CD4-positive, alpha-beta T cell treated with Interleukin-4 for 1 hour (primary cell): ENCODE data around the gene MRPS18A.

ENCODE experiments used
- DNase-seq, 2 donors: peaks; one replicate each; pipeline ENCODE4 v3.0.0-alpha.2; 2020 to 2022

MRPS18A gene

GRCh38 chr6:43695967-43696291, 8.3 kb upstream of the MRPS18A start:
- no peak for DNase-seq

GRCh38 chr6:43695215-43695966, 7.8 kb upstream of the MRPS18A start:
- DNase-seq, result no peak

DNA sequence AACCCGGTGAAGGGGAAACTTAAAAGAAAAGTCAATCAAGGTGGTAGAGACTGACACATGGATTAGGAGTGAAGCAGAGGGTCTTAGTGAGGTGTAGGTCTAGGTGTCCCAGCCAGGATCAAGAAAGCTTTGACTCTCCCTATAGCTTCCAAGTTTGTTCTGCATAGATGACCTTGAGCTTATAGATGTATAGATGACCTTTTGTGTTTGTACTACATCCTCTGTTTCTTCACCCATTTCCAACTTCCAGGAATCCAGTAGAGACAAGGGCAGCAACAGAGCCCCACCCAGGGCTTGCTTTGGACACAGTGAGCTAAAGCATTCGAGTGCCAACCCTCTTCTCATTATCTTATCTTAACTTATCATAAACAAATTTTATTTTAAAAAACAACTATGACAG, 1.8 kb upstream of the MRPS18A start:
- no peak for DNase-seq

GRCh38 chr6:43687079-43687436, 533 bp downstream of the MRPS18A start:
- no peak for DNase-seq

DNA sequence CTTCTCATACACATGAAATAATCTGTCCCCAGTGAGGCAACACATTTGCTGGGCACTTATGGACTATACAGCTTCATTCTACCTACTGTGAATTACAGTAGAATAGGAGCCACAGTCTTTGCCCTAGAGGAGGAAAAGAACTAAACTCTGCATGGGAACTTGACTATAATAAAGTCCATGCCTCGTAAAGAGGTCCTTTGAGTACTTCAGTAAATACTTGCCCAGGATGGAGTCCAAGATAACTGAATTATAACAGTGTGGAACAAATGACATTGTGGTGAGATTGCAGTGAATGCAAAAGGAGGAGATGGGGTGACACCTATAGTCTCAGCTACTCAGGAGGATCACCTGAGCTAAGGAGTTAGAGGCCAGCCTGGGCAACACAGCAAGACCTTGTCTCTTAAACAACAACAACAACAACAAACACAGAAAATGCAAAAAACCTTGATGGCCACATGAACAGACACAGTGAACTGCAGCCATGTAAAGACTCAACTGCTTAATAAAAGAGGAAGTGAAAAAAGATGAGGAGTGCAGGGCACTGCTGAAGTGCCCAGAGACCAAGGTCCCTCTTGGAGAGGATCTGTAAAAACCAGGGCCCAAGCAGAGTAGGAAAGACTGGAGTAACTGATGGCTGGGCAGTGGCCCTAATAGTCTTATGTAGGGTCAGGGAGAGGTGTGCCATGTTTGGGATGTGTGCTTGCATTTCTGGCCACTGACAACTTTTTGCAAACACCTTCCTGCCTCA, 3.7 kb downstream of the MRPS18A start:
- no peak for DNase-seq

DNA sequence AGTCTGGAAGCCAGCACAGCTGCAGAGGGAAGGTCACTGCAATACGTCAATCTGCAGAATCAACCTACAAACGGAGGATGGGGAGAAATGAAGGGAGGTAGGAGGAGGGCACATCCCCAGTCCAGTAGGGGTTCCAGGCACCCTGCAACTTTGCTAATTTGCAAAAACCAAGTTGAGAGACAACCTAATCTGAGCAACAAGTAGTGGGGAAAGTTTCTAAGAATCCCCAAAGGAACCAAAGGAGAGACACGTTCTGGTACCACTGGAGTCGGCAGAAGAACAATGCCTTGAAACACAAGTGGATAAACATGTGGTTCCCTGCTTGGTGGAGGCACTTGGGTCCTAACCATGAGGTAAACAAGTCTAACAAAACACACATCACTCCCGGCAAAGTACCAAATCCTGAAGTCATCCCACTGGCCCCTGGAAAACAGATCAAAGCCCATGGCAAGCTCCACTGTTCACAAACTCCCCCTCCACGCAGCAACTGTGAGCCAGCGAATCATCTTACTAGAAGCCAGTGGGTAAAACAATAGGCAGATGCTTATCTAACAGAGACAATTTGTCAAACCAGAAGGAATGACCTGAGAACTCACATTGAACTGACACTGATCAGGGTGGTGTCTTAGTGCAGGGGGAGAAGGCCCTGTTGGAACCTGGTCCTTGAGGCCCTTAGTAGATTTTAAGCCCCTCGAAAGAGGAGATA, 4.7 kb downstream of the MRPS18A start:
- no peak for DNase-seq

- no peak for DNase-seq
These were observed 6.3 kb downstream of the MRPS18A start for GRCh38 chr6:43681303-43681702.

DNA sequence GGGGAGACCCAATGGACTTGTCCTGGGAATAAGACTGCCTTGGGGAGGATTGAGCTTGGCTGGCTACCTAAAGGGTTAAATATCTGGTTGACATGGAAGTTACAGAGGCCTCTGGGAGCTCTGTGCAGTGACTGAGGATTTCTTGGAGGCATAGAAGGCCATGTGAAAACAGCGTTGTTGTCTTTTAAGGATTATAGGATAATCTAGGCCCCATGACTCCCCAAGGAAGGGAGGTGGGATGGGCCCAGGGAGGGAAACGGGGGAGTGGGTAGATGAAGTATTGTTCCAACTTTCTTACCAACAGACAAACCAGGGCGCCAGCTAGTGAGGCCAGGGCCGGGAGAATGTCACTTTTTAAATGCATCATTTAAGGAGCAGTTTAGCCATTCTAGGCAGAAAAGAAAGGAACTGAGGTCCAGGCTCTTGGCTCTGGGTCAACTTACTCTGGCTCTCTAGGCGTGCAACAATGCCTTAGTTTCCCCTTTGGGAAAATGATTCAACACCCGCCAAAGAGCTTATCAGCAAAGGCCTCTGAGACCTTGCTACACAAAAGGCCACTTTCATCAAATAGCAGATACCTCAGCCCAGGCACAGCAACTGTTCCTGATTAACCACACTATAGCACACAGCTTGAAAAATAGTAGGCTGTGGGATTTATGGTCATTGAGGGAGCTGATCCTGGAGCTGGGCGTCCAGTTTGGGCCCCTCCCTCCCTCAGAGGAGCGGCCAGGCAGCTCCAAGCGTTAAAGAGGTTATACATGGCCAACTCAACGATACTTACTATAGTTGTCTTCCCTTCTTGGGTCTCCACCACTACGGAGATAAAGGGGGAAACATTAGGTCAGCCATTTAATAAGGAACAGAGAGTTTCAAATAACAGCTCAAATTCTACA, 7.0 kb downstream of the MRPS18A start:
- DNase-seq, result no peak

DNA sequence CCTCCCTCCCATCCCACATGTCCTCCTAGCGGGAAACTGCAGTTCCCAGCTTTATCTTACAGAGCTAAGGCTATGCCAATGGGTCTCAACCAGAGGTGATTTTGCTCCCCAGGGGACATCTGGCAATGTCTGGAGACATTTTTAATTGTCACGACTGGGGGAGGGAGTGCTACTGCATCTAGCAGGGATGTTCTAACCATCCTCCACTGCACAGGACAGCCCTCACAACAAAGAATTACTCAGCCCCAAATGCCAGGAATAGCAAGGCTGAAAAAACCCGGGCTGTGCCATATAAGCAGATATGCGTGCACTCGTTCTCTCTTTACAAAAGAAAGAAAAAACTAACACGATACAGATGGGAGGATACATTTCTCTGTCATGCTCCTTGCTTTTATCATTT, 8.5 kb downstream of the MRPS18A start:
- DNase-seq, result no peak

DNA sequence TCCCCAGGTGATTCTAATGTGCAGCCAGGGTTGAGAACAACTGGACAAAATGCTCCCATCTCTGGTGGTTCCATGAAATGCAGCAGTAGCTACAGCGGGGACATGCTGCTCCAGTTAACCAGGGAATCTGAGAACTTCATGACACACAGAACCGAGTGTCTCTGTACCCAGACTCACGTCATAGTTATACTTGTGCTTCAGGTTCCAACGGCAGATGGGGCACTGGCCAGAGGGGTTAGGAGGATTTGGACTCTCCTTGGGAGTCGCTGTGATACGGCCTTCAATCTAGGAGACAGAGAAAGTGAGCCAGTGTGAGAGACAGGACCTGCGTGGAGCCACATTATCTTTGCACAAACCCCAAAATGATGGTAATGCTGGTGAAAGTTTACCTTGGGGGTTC, 9.2 kb downstream of the MRPS18A start:
- DNase-seq, result no peak

GRCh38 chr6:43677759-43678158, 9.8 kb downstream of the MRPS18A start:
- DNase-seq, result no peak

DNA sequence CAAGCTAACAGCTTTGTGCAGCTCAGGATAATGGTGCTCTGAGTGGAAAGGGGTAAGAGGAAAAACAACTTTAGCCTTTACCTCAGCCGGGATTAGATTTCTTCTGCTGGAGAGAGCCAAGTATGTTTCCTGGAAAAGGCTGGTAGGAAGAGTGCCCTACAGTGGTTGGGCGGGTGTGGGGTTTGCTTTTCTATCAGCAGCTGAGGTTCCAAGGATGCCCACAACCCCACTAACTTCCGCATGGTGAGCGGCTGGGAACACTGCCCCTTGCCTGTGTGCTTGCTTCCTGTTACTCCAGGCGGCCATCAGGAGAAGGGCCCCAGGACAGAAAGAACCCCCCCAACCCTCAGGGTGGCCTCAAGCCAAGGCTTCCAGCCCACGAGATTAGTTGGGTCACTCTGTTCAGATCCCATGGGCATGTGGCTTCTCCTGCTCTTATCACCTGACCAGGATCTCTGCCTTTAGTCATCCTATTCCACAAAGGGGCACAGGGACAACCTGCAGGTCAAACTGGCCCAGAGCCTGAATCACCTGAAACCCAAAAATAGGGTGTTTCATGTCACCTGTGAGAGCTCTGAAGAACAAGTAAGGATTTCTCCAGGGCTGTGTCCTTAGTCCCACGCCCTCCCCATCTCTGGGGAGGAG, 10.5 kb downstream of the MRPS18A start:
- DNase-seq, result no peak

DNA sequence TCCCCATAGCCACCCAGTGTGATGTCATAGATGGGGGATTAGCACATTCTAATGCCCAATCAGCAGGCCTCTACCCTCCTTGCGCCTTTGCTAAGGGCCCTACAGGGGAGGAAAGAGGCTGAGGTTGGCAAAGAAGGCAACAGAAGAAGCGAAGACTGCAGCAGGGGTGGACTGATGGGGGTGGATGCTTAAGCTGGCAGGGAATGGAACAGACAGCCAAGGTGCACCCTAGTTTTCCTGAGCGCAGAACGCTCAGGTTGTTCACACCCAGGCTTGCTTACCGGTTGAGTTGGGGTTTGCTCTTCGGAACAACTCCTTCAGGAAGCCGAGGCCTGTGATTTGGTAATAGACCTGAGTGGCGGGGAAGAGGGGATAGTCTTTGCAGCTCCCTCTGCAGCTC, 12.7 kb downstream of the MRPS18A start:
- no peak for DNase-seq

GRCh38 chr6:43674291-43674690, 13.3 kb downstream of the MRPS18A start:
- DNase-seq, result no peak

DNA sequence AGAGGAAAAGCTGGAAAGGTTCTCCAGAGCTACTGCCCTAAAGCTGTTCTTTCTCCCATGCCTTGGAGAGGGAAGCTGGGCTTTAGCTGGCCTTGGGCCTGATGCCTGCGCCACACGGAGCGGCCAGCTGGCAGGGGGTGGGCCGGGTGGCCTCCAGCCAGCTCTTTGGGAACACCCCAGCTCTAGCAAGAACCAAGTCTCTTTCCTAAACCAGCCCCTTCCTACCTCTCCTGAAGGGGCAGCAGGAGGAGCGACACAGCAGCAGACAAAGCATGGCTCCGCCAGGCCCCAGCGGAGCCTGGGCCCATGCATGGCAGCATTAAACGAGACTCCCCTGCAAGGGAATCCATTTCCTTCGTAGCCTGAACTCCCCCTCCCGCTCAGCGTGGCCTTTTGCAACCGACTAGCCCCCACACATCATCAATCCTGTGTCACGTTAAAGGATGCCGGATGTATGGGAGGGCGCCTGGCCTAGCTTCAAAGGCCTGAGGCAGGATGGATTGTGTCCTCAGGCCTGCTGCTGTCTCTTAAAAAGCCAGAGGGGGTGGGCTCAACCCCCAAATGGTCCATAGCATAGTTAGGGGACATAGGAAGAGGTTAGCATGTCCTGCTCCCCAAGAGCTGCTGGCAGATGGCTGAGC, 14.0 kb downstream of the MRPS18A start:
- no peak for DNase-seq

DNA sequence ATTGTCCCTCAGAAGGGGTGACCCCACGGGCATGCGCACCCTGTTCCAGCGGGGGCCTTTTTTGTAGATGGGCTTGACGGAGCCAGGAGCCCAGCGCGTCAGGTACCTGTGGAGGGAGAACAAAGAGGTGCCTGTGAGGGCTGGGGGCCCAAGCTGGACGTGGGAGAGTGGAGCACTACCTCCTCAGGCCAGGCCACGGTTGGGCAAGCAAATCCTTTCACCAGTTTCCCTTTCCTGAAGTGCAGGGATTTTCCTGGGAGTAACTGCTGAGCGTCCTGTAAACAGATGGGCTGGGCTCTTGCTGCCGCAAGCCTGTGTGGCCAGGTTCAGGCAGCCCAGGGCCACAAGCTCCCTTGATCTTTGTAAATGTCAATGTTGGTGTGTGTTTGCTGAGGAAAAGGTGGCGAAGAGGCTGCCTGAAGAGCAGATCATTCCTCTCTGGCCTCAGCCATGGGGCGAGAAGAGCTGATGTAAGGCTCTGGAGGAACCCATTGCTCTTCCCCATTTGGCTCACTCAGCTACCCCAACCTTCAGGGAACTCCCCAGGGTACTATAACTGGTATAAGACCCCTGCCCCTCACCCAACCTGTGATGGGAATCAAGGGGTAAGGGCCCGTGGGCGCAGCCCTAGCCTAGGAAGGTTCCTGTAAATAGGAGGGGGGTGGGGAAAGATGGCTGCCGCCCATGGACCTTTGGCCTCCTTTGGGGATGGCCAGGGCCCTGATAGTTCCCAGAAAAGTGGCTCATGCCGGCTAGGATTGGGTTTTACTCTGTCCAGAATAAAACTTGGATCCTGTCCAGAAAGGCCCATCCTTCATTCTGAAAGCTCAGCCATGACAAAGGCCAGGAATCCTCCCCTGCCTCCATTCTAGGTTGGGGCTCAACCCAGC, 15.5 kb downstream of the MRPS18A start:
- no peak for DNase-seq

GRCh38 chr6:43671011-43671800, 16.4 kb downstream of the MRPS18A start:
- no peak for DNase-seq

DNA sequence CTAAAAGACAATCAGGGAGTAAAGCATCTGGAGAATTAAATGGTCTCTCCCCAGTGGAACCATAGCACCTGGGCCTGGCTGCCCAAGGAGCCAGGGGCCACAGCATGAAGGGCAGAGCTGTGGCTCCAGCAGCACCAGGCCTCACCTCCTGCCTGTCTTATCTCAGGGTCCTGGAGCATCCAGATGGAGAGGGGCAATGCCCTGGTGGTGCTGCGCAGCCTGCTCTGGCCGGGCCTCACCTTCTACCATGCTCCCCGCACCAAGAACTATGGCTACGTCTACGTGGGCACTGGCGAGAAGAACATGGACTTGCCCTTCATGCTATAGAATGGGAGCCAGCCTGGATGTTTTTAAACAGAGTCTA, 17.0 kb downstream of the MRPS18A start:
- no peak for DNase-seq

DNA sequence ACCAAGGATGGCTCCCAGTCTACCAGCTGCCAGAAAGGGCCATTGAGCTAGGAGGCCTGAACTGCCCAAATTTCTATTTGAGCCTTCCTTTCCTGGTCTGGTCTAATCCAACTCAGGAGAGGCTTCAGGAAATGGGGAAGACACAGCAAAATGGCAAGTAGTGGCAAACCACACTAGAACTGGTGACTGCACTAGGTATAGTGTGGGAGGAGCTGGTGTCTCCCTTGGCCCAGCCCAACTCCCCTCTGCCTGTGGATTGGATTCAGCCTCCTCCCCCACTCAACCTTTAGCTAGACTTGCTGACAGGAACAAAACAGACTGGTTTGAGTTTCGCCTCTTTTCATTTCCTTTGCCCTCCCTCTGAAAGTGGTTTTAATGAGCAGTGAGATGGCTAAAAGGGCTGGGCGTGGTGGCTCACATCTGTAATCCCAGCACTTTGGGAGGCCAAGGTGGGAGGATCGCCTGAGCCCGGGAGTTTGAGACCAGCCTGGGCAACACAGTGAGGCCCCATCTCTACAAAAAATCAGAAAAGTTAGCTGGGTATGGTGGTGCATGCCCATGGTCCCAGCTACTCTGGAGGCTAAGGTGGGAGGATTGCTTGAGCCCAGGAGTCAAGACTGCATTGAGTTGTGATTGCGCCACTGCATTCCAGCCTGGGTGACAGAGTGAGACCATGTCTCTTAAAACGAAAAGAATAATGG, 17.5 kb downstream of the MRPS18A start:
- no peak for DNase-seq
